ENCODE data around the gene CCDC102A.

Gene CCDC102A

GRCh38 chr16:57533431-57534336 is 2.7 kb downstream of the CCDC102A start:
- Histone ChIP-seq H3K27ac (ENCODE audit: low read depth, low read length) (no peak overlapping the region), H3K79me2 (ENCODE audit: control insufficient read depth, insufficient read depth, low read length) (no peaks in the 10 kb centered on the region), H3K4me1 (ENCODE audit: control insufficient read depth, low read depth, low read length) (peaks cover 5% of the 10 kb centered on the region), H3K18ac (ENCODE audit: low read length) (no peak overlapping the region), H3K56ac (ENCODE audit: low read length) (peak overlapping the region; percentile 56), H2AK5ac (ENCODE audit: low read length) (no peak overlapping the region), H3K36me3 (ENCODE audit: control insufficient read depth, insufficient read depth, low read length) (no peaks in the 10 kb centered on the region), H3K4me3 (ENCODE audit: low read length) (no peak overlapping the region), H4K8ac (ENCODE audit: low read depth, low read length) (no peak overlapping the region), H4K5ac (ENCODE audit: low read length) (no peak overlapping the region), H3K9ac (ENCODE audit: low read length) (peak overlapping the region; percentile 15), H3K4ac (ENCODE audit: low read depth, low read length) (no peak overlapping the region), H3K4me2 (ENCODE audit: low read length) (no peak overlapping the region), H2BK15ac (replicated peaks; ENCODE audit: low read depth) (no peak overlapping the region), H2BK5ac (ENCODE audit: low read length) (no peak overlapping the region), H2BK120ac (ENCODE audit: low read depth, low read length) (no peak overlapping the region), H3K23ac (ENCODE audit: low read length) (no peak overlapping the region), H3K79me1 (ENCODE audit: low read length) (peaks cover 5% of the 10 kb centered on the region), H3K27me3 (ENCODE audit: insufficient read depth, low read length, poor library complexity) (no peaks in the 10 kb centered on the region)
- WGBS (ENCODE audit: extremely low coverage, insufficient coverage, low lambda C conversion rate) = no CpG with 5 or more reads among the region's 19 CpGs
- no peak for DNase-seq

- no peak for DNase-seq
- WGBS (ENCODE audit: extremely low coverage, insufficient coverage, low lambda C conversion rate) = no CpG with 5 or more reads among the region's 7 CpGs
- H3K56ac ChIP-seq (ENCODE audit: low read length) = peak overlapping the region; percentile 38
Observed at GRCh38 chr16:57532266-57532625, 4.1 kb downstream of the CCDC102A start.

GRCh38 chr16:57531635-57532265 is 4.6 kb downstream of the CCDC102A start:
- Histone ChIP-seq H3K18ac (ENCODE audit: low read length) (no peak overlapping the region), H4K8ac (ENCODE audit: low read depth, low read length) (no peak overlapping the region), H2BK120ac (ENCODE audit: low read depth, low read length) (no peak overlapping the region), H3K79me2 (ENCODE audit: control insufficient read depth, insufficient read depth, low read length) (no peaks in the 10 kb centered on the region), H3K4me2 (ENCODE audit: low read length) (no peak overlapping the region), H3K27ac (ENCODE audit: low read depth, low read length) (no peak overlapping the region), H4K5ac (ENCODE audit: low read length) (no peak overlapping the region), H3K36me3 (ENCODE audit: control insufficient read depth, insufficient read depth, low read length) (no peaks in the 10 kb centered on the region), H2AK5ac (ENCODE audit: low read length) (no peak overlapping the region), H3K56ac (ENCODE audit: low read length) (no peak overlapping the region), H2BK5ac (ENCODE audit: low read length) (no peak overlapping the region), H3K27me3 (ENCODE audit: insufficient read depth, low read length, poor library complexity) (no peaks in the 10 kb centered on the region), H3K4me1 (ENCODE audit: control insufficient read depth, low read depth, low read length) (peaks cover 6% of the 10 kb centered on the region), H3K23ac (ENCODE audit: low read length) (no peak overlapping the region), H2BK15ac (replicated peaks; ENCODE audit: low read depth) (no peak overlapping the region), H3K79me1 (ENCODE audit: low read length) (peaks cover 5% of the 10 kb centered on the region), H3K4me3 (ENCODE audit: low read length) (no peak overlapping the region), H3K9ac (ENCODE audit: low read length) (no peak overlapping the region), H3K4ac (ENCODE audit: low read depth, low read length) (no peak overlapping the region)
- DNase-seq = no peak
- no CpG with 5 or more reads among the region's 8 CpGs for WGBS (ENCODE audit: extremely low coverage, insufficient coverage, low lambda C conversion rate)

More at GRCh38 chr16:57532266-57532625, 4.1 kb downstream of the CCDC102A start:
- Histone ChIP-seq H4K5ac (ENCODE audit: low read length) (no peak overlapping the region), H4K8ac (ENCODE audit: low read depth, low read length) (no peak overlapping the region), H3K23ac (ENCODE audit: low read length) (peak overlapping the region; percentile 34), H3K27ac (ENCODE audit: low read depth, low read length) (no peak overlapping the region), H2BK5ac (ENCODE audit: low read length) (no peak overlapping the region), H3K79me2 (ENCODE audit: control insufficient read depth, insufficient read depth, low read length) (no peaks in the 10 kb centered on the region), H3K18ac (ENCODE audit: low read length) (no peak overlapping the region), H2BK15ac (replicated peaks; ENCODE audit: low read depth) (no peak overlapping the region), H3K9ac (ENCODE audit: low read length) (peak overlapping the region; percentile 29), H3K4ac (ENCODE audit: low read depth, low read length) (no peak overlapping the region), H3K27me3 (ENCODE audit: insufficient read depth, low read length, poor library complexity) (no peaks in the 10 kb centered on the region), H2BK120ac (ENCODE audit: low read depth, low read length) (no peak overlapping the region), H3K79me1 (ENCODE audit: low read length) (peaks cover 5% of the 10 kb centered on the region), H3K4me2 (ENCODE audit: low read length) (no peak overlapping the region), H3K36me3 (ENCODE audit: control insufficient read depth, insufficient read depth, low read length) (no peaks in the 10 kb centered on the region), H3K4me1 (ENCODE audit: control insufficient read depth, low read depth, low read length) (peaks cover 6% of the 10 kb centered on the region), H2AK5ac (ENCODE audit: low read length) (peak overlapping the region; percentile 45), H3K4me3 (ENCODE audit: low read length) (no peak overlapping the region)

GRCh38 chr16:57531253-57531575 is 5.2 kb downstream of the CCDC102A start:
- Histone ChIP-seq H4K8ac (ENCODE audit: low read depth, low read length) (no peak overlapping the region), H3K27ac (ENCODE audit: low read depth, low read length) (no peak overlapping the region), H2BK5ac (ENCODE audit: low read length) (no peak overlapping the region), H3K9ac (ENCODE audit: low read length) (no peak overlapping the region), H2AK5ac (ENCODE audit: low read length) (no peak overlapping the region), H3K36me3 (ENCODE audit: control insufficient read depth, insufficient read depth, low read length) (no peaks in the 10 kb centered on the region), H4K5ac (ENCODE audit: low read length) (no peak overlapping the region), H2BK120ac (ENCODE audit: low read depth, low read length) (no peak overlapping the region), H2BK15ac (replicated peaks; ENCODE audit: low read depth) (no peak overlapping the region), H3K27me3 (ENCODE audit: insufficient read depth, low read length, poor library complexity) (no peaks in the 10 kb centered on the region), H3K79me2 (ENCODE audit: control insufficient read depth, insufficient read depth, low read length) (no peaks in the 10 kb centered on the region), H3K79me1 (ENCODE audit: low read length) (peaks cover 5% of the 10 kb centered on the region), H3K4ac (ENCODE audit: low read depth, low read length) (no peak overlapping the region), H3K18ac (ENCODE audit: low read length) (no peak overlapping the region), H3K4me1 (ENCODE audit: control insufficient read depth, low read depth, low read length) (peaks cover 6% of the 10 kb centered on the region), H3K56ac (ENCODE audit: low read length) (no peak overlapping the region), H3K4me2 (ENCODE audit: low read length) (no peak overlapping the region), H3K23ac (ENCODE audit: low read length) (no peak overlapping the region), H3K4me3 (ENCODE audit: low read length) (no peak overlapping the region)
- DNase-seq = no peak
- WGBS (ENCODE audit: extremely low coverage, insufficient coverage, low lambda C conversion rate) = no CpG with 5 or more reads among the region's 3 CpGs

GRCh38 chr16:57530522-57531252 is 5.7 kb downstream of the CCDC102A start:
- Histone ChIP-seq H2BK5ac (ENCODE audit: low read length) (no peak overlapping the region), H3K56ac (ENCODE audit: low read length) (no peak overlapping the region), H3K9ac (ENCODE audit: low read length) (no peak overlapping the region), H3K4me2 (ENCODE audit: low read length) (no peak overlapping the region), H3K4me1 (ENCODE audit: control insufficient read depth, low read depth, low read length) (peaks cover 6% of the 10 kb centered on the region), H3K27ac (ENCODE audit: low read depth, low read length) (no peak overlapping the region), H3K18ac (ENCODE audit: low read length) (no peak overlapping the region), H2BK15ac (replicated peaks; ENCODE audit: low read depth) (no peak overlapping the region), H3K79me2 (ENCODE audit: control insufficient read depth, insufficient read depth, low read length) (no peaks in the 10 kb centered on the region), H3K27me3 (ENCODE audit: insufficient read depth, low read length, poor library complexity) (no peaks in the 10 kb centered on the region), H3K36me3 (ENCODE audit: control insufficient read depth, insufficient read depth, low read length) (no peaks in the 10 kb centered on the region), H3K23ac (ENCODE audit: low read length) (no peak overlapping the region), H4K5ac (ENCODE audit: low read length) (no peak overlapping the region), H3K4me3 (ENCODE audit: low read length) (no peak overlapping the region), H3K79me1 (ENCODE audit: low read length) (peaks cover 5% of the 10 kb centered on the region), H2BK120ac (ENCODE audit: low read depth, low read length) (no peak overlapping the region), H2AK5ac (ENCODE audit: low read length) (no peak overlapping the region), H4K8ac (ENCODE audit: low read depth, low read length) (no peak overlapping the region), H3K4ac (ENCODE audit: low read depth, low read length) (no peak overlapping the region)
- no CpG with 5 or more reads among the region's 22 CpGs for WGBS (ENCODE audit: extremely low coverage, insufficient coverage, low lambda C conversion rate)
- no peak for DNase-seq
